ENCODE data around the gene TLE4. TPM values are rescaled to one million over a fixed set of nuclear protein-coding genes. Genes with fewer than 3 reads are reported as not detected.

TLE4 gene
- total RNA-seq, 3 donors from 2014 or later (not counting 1 experiment from before 2014, with no cell fraction given) = 214 to 240 (median 220) TPM

- H3K27ac Mint-ChIP-seq = peak overlapping the region; percentile 64 to 76
- H3K27ac ChIP-seq (ENCODE audit: low read length) = peak overlapping the region; percentile 16
- peaks cover 9% of the 10 kb centered on the region for H3K36me3 ChIP-seq (ENCODE audit: control insufficient read depth, insufficient read depth, low read length)
- H3K4me1 ChIP-seq (ENCODE audit: control insufficient read depth, insufficient read depth, low read length) = peaks cover 29% of the 10 kb centered on the region
- no peaks in the 10 kb centered on the region for H3K9me3 ChIP-seq (ENCODE audit: control insufficient read depth, insufficient read depth, low read length)
- H3K4me1 Mint-ChIP-seq = peaks cover 78 to 81% of the 10 kb centered on the region in 2 donors
- WGBS (ENCODE audit: insufficient coverage) = 38% methylated on average over 9 of the region's 10 CpGs
- H3K27me3 ChIP-seq (ENCODE audit: control insufficient read depth, insufficient read depth, low read length) = no peaks in the 10 kb centered on the region
- TF ChIP-seq CTCF (IDR thresholded peaks at IDR 0.05) = no peak
- no peaks in the 10 kb centered on the region for H3K9me3 Mint-ChIP-seq
- intact Hi-C loops (cut with micrococcal nuclease) = loop anchor here (1.0 kb wide), 1 partner anchor 40 kb away; no protein-coding TSS in a partner anchor
- H3K4me3 Mint-ChIP-seq = peak overlapping the region; percentile 59
- no peaks in the 10 kb centered on the region for H3K36me3 Mint-ChIP-seq
- H3K27me3 Mint-ChIP-seq (ENCODE audit: low read depth in 2 of 2) = no peaks in the 10 kb centered on the region
- ATAC-seq (peak; percentile 86 to 92 (median 88)), DNase-seq (peak; percentile 33 to 45)
- H3K4me3 ChIP-seq (ENCODE audit: low read length) = no peak overlapping the region
Observed at GRCh38 chr9:79583952-79584654, 12.3 kb downstream of the TLE4 start.

- Histone ChIP-seq H3K4me3 (ENCODE audit: low read length) (no peak overlapping the region), H3K4me1 (ENCODE audit: control insufficient read depth, insufficient read depth, low read length) (peaks cover 29% of the 10 kb centered on the region), H3K9me3 (ENCODE audit: control insufficient read depth, insufficient read depth, low read length) (no peaks in the 10 kb centered on the region), H3K27ac (ENCODE audit: low read length) (no peak overlapping the region), H3K27me3 (ENCODE audit: control insufficient read depth, insufficient read depth, low read length) (no peaks in the 10 kb centered on the region), H3K36me3 (ENCODE audit: control insufficient read depth, insufficient read depth, low read length) (peaks cover 9% of the 10 kb centered on the region)
- peaks cover 80 to 83% of the 10 kb centered on the region in 2 donors for H3K4me1 Mint-ChIP-seq
- intact Hi-C loops (cut with micrococcal nuclease) = loop anchor here (1.0 kb wide), 1 partner anchor 40 kb away; no protein-coding TSS in a partner anchor
- no peak for ATAC-seq
- H3K36me3 Mint-ChIP-seq = no peaks in the 10 kb centered on the region
- no peaks in the 10 kb centered on the region for H3K9me3 Mint-ChIP-seq
- no peaks in the 10 kb centered on the region for H3K27me3 Mint-ChIP-seq (ENCODE audit: low read depth in 2 of 2)
- 41% methylated on average over 1 of the region's 2 CpGs for WGBS (ENCODE audit: insufficient coverage)
- H3K27ac Mint-ChIP-seq = peak overlapping the region; percentile 64 to 76
- peak overlapping the region; percentile 59 for H3K4me3 Mint-ChIP-seq
- DNase-seq = no peak
- no peak for TF ChIP-seq CTCF (IDR thresholded peaks at IDR 0.05)
Observed at GRCh38 chr9:79584655-79584982, 12.9 kb downstream of the TLE4 start.

- intact Hi-C loops (cut with micrococcal nuclease) = no loop called here
- DNase-seq = no peak
- H3K27ac Mint-ChIP-seq = peak overlapping the region; percentile 39 to 61
Observed at GRCh38 chr9:79588488-79589223, 16.9 kb downstream of the TLE4 start.

More at GRCh38 chr9:79588488-79589223, 16.9 kb downstream of the TLE4 start:
- H3K27ac ChIP-seq (ENCODE audit: low read length) = no peak overlapping the region
- peak overlapping the region; percentile 21 for H3K4me3 Mint-ChIP-seq
- ATAC-seq = no peak
- no peak overlapping the region for H3K4me3 ChIP-seq (ENCODE audit: low read length)
- H3K9me3 ChIP-seq (ENCODE audit: control insufficient read depth, insufficient read depth, low read length) = no peaks in the 10 kb centered on the region
- no peaks in the 10 kb centered on the region for H3K36me3 Mint-ChIP-seq
- 33% methylated on average over 3 of the region's 3 CpGs for WGBS (ENCODE audit: insufficient coverage)
- no peaks in the 10 kb centered on the region for H3K27me3 ChIP-seq (ENCODE audit: control insufficient read depth, insufficient read depth, low read length)
- peaks cover 1% of the 10 kb centered on the region for H3K36me3 ChIP-seq (ENCODE audit: control insufficient read depth, insufficient read depth, low read length)
- no peaks in the 10 kb centered on the region for H3K27me3 Mint-ChIP-seq (ENCODE audit: low read depth in 2 of 2)
- peaks cover 14% of the 10 kb centered on the region for H3K4me1 ChIP-seq (ENCODE audit: control insufficient read depth, insufficient read depth, low read length)
- H3K9me3 Mint-ChIP-seq = no peaks in the 10 kb centered on the region
- peaks cover 80% of the 10 kb centered on the region in 2 donors for H3K4me1 Mint-ChIP-seq
- no peak for TF ChIP-seq CTCF (IDR thresholded peaks at IDR 0.05)

Measured in natural killer cell (primary cell).